ENCODE results near the gene FLAD1.
"Not testable (repeated sequence)": the region's sequence is repeated elsewhere in the genome, so short reads cannot be mapped to it uniquely, and the experiment has no call there.

The FLAD1 gene

GRCh38 chr1:154969860-154970452 lies 13.2 kb upstream of the FLAD1 start:
- no peak for DNase-seq (ENCODE audit: low spot score)

- DNase-seq (ENCODE audit: low spot score): no peak
Observed at GRCh38 chr1:154970631-154971340, 12.4 kb upstream of the FLAD1 start, which contains the start of gene SHC1. Gene SHC1, minus strand, starts transcription at chr1:154970747. Its CDS starts 221 bp downstream, at chr1:154970526.

- DNase-seq (ENCODE audit: low spot score): no peak
Observed at GRCh38 chr1:154971341-154971998, 11.7 kb upstream of the FLAD1 start.

- DNase-seq (ENCODE audit: low spot score): no peak
Observed at GRCh38 chr1:154972213-154972516, 11.0 kb upstream of the FLAD1 start.

- peak; percentile 92 for DNase-seq (ENCODE audit: low spot score)
Observed at GRCh38 chr1:154972517-154973343, 10.4 kb upstream of the FLAD1 start.

GRCh38 chr1:154973344-154974101 lies 9.6 kb upstream of the FLAD1 start:
- peak; percentile 98 for DNase-seq (ENCODE audit: low spot score)

- DNase-seq (ENCODE audit: low spot score): peak; percentile 99
Observed at GRCh38 chr1:154974102-154974807, 8.9 kb upstream of the FLAD1 start, which contains the start of gene CKS1B. Gene CKS1B, plus strand, starts transcription at chr1:154974681. Its CDS starts 65 bp downstream, at chr1:154974746.

- DNase-seq (ENCODE audit: low spot score): peak; percentile 98
Observed at GRCh38 chr1:154974808-154975408, 8.2 kb upstream of the FLAD1 start.

- DNase-seq (ENCODE audit: low spot score): peak; percentile 49
Observed at GRCh38 chr1:154975409-154976059, 7.6 kb upstream of the FLAD1 start.

- DNase-seq (ENCODE audit: low spot score): not testable (repeated sequence)
Observed at GRCh38 chr1:154977762-154978161, 5.4 kb upstream of the FLAD1 start.

- no peak for DNase-seq (ENCODE audit: low spot score)
Observed at GRCh38 chr1:154978360-154978759, 4.8 kb upstream of the FLAD1 start.

GRCh38 chr1:154982341-154982740 lies 803 bp upstream of the FLAD1 start:
- no peak for DNase-seq (ENCODE audit: low spot score)

GRCh38 chr1:154983776-154984466 lies 777 bp downstream of the FLAD1 start:
- DNase-seq (ENCODE audit: low spot score): no peak

- DNase-seq (ENCODE audit: low spot score): not testable (repeated sequence)
Observed at GRCh38 chr1:154986736-154987135, 3.6 kb downstream of the FLAD1 start.

GRCh38 chr1:154987326-154987725 lies 4.2 kb downstream of the FLAD1 start:
- no peak for DNase-seq (ENCODE audit: low spot score)

GRCh38 chr1:154988058-154988954 lies 5.2 kb downstream of the FLAD1 start:
- no peak for DNase-seq (ENCODE audit: low spot score)

- no peak for DNase-seq (ENCODE audit: low spot score)
Observed at GRCh38 chr1:154989195-154989860, 6.2 kb downstream of the FLAD1 start.

- DNase-seq (ENCODE audit: low spot score): no peak
Observed at GRCh38 chr1:154990276-154990675, 7.1 kb downstream of the FLAD1 start.
